Spleen (tissue), 7 donors: ENCODE data around the gene DCAF6.

ENCODE experiments used
- CTCF ChIP-seq, 11 experiments: fragments of 200-600 bp in 7 of 11; fragments of 450-650 bp in 4 of 11; sonication (generic) in 4 of 11; IDR thresholded peaks in 8 of 11; conservative IDR thresholded peaks in 3 of 11; 1 replicate in 7 of 11; 2 replicates in 4 of 11; pipeline versions ENCODE4 v1.4.0 to v1.8.0; 2016 to 2021; ENCODE audit warnings: antibody characterized with exemption in 11 of 11, inconsistent platforms in 4 of 11, mild to moderate bottlenecking in 1 of 11
- POLR2AphosphoS5 ChIP-seq, 3 donors: sonication (generic); formaldehyde crosslinking; IDR thresholded peaks; one replicate each; pipeline ENCODE4 v1.5.1; 2017; ENCODE audit warnings: antibody characterized with exemption in 3 of 3
- donor health status: DM: no; HTN: no; CAD: no; lungs with moderate emphysema.
- donor health status: DM: no; HTN: no; CAD: no.
- donor health status: DM: no; HTN: no; CAD: no.

DNA sequence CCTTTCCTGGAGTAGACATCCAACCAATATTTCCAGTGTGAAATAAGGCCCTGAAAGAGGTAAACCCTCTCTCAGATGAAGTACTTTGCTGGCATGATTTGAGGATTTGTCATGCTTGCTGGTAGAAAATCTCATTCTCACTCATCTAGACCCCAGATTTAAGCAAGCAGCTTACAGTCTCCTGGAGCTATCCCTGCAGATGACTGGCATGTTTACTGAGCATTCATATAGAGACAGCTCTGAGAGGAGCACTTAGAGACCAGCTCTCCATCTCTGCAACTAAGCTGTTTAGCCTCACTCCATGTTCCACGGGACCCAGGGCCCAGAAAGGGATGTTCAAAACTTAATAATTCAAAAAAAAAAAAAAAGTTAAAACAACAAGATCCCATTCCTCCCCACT, 166.0 kb downstream of the DCAF6 start:
- TF ChIP-seq CTCF (IDR thresholded peaks at IDR 0.05 in 8 of 11, conservative IDR thresholded peaks at IDR 0.05 in 3 of 11) (no peak), POLR2AphosphoS5 (IDR thresholded peaks at IDR 0.05) (no peak)
